BLaER1 (cell line): ENCODE data around the gene LILRB1.
"Not testable (repeated sequence)": the region's sequence is repeated elsewhere in the genome, so short reads cannot be mapped to it uniquely, and the experiment has no call there.

Experiments
- H3K27ac ChIP-seq: shearing (Covaris generic); formaldehyde crosslinking; 2 replicates; pipeline ENCODE4 v1.8.1; 2022
- H3K27me3 ChIP-seq: shearing (Covaris generic); formaldehyde crosslinking; 2 replicates; pipeline ENCODE4 v1.8.1; 2022
- H3K36me3 ChIP-seq: shearing (Covaris generic); formaldehyde crosslinking; 2 replicates; pipeline ENCODE4 v1.8.1; 2022
- H3K4me1 ChIP-seq: shearing (Covaris generic); formaldehyde crosslinking; 2 replicates; pipeline ENCODE4 v1.8.1; 2022
- H3K4me2 ChIP-seq: shearing (Covaris generic); formaldehyde crosslinking; 2 replicates; pipeline ENCODE4 v1.8.1; 2022
- H3K4me3 ChIP-seq: shearing (Covaris generic); formaldehyde crosslinking; 2 replicates; pipeline ENCODE4 v1.8.1; 2022
- H3K9ac ChIP-seq: shearing (Covaris generic); formaldehyde crosslinking; 2 replicates; pipeline ENCODE4 v1.8.1; 2022
- H3K9me3 ChIP-seq: shearing (Covaris generic); formaldehyde crosslinking; 2 replicates; pipeline ENCODE4 v1.8.1; 2022
- H4K20me1 ChIP-seq: shearing (Covaris generic); formaldehyde crosslinking; 2 replicates; pipeline ENCODE4 v1.8.1; 2022
- Cebpa-rat ChIP-seq: shearing (Covaris generic); IDR thresholded peaks from 2 replicates; pipeline ENCODE4 v1.8.1; 2022

The LILRB1 gene

GRCh38 chr19:54622431-54622830 lies 7.9 kb upstream of the LILRB1 start:
- Histone ChIP-seq H3K4me2 (peak overlapping the region; percentile 24), H3K9me3 (peaks cover 22% of the 10 kb centered on the region), H3K27me3 (no peaks in the 10 kb centered on the region)

GRCh38 chr19:54624234-54624633 lies 6.0 kb upstream of the LILRB1 start:
- Histone ChIP-seq H3K4me3 (peak overlapping the region; percentile 41), H3K9ac (peak overlapping the region; percentile 79), H3K4me1 (peaks cover 69% of the 10 kb centered on the region), H3K4me2 (peak overlapping the region; percentile 88), H3K27ac (peak overlapping the region; percentile 94), H3K9me3 (peaks cover 13% of the 10 kb centered on the region)
- H3K36me3 ChIP-seq, H4K20me1 ChIP-seq, H3K27me3 ChIP-seq: not testable (repeated sequence)

More at GRCh38 chr19:54622431-54622830, 7.9 kb upstream of the LILRB1 start:
- H3K27ac ChIP-seq = no peak overlapping the region
- no peak overlapping the region for H3K9ac ChIP-seq
- peaks cover 51% of the 10 kb centered on the region for H3K4me1 ChIP-seq
- TF ChIP-seq Cebpa-rat = no peak
- no peaks in the 10 kb centered on the region for H4K20me1 ChIP-seq
- H3K4me3 ChIP-seq = no peak overlapping the region
- H3K36me3 ChIP-seq = no peaks in the 10 kb centered on the region

GRCh38 chr19:54624934-54625730 lies 5.2 kb upstream of the LILRB1 start:
- Histone ChIP-seq H3K9ac (peak overlapping the region; percentile 79), H3K27ac (peak overlapping the region; percentile 98), H3K4me2 (peak overlapping the region; percentile 88), H3K4me3 (peak overlapping the region; percentile 41), H3K4me1 (peaks cover 78% of the 10 kb centered on the region), H3K9me3 (peaks cover 11% of the 10 kb centered on the region)
- H3K36me3 ChIP-seq, H4K20me1 ChIP-seq, H3K27me3 ChIP-seq: not testable (repeated sequence)

- Histone ChIP-seq H3K9ac (no peak overlapping the region), H3K36me3 (no peaks in the 10 kb centered on the region), H3K4me3 (no peak overlapping the region), H3K9me3 (peaks cover 6% of the 10 kb centered on the region), H3K4me1 (peaks cover 94% of the 10 kb centered on the region), H3K27ac (peak overlapping the region; percentile 73; the same call in 1 of the 2 replicates), H3K4me2 (peak overlapping the region; percentile 87), H4K20me1 (no peaks in the 10 kb centered on the region), H3K27me3 (no peaks in the 10 kb centered on the region)
- no peak for TF ChIP-seq Cebpa-rat
These were observed 3.5 kb upstream of the LILRB1 start for GRCh38 chr19:54626757-54627156.

GRCh38 chr19:54627912-54628311 lies 2.4 kb upstream of the LILRB1 start:
- Histone ChIP-seq H3K4me2 (peak overlapping the region; percentile 87), H3K4me1 (peaks cover 97% of the 10 kb centered on the region), H3K27ac (peak overlapping the region; percentile 73)
- H3K9me3 ChIP-seq, H4K20me1 ChIP-seq, H3K4me3 ChIP-seq, H3K9ac ChIP-seq, H3K36me3 ChIP-seq, H3K27me3 ChIP-seq: not testable (repeated sequence)

- peak overlapping the region; percentile 55 for H3K4me3 ChIP-seq
- H3K9me3 ChIP-seq = peaks cover 6% of the 10 kb centered on the region
- H3K27me3 ChIP-seq = no peaks in the 10 kb centered on the region
- peak overlapping the region; percentile 66 for H3K9ac ChIP-seq
- H3K4me2 ChIP-seq = peak overlapping the region; percentile 87
- H3K27ac ChIP-seq = peak overlapping the region; percentile 72
- no peaks in the 10 kb centered on the region for H4K20me1 ChIP-seq
- no peaks in the 10 kb centered on the region for H3K36me3 ChIP-seq
- H3K4me1 ChIP-seq = peaks cover 100% of the 10 kb centered on the region
- no peak for TF ChIP-seq Cebpa-rat
These were observed 498 bp downstream of the LILRB1 start for GRCh38 chr19:54630782-54631181.

GRCh38 chr19:54631489-54632337 lies 1.4 kb downstream of the LILRB1 start:
- peak overlapping the region; percentile 66; the same call in 1 of the 2 replicates for H3K9ac ChIP-seq
- H3K36me3 ChIP-seq, H3K9me3 ChIP-seq, H4K20me1 ChIP-seq, H3K27me3 ChIP-seq, H3K4me3 ChIP-seq: not testable (repeated sequence)
- peak overlapping the region; percentile 72 for H3K27ac ChIP-seq
- peaks cover 93% of the 10 kb centered on the region for H3K4me1 ChIP-seq
- peak overlapping the region; percentile 87 for H3K4me2 ChIP-seq

DNA sequence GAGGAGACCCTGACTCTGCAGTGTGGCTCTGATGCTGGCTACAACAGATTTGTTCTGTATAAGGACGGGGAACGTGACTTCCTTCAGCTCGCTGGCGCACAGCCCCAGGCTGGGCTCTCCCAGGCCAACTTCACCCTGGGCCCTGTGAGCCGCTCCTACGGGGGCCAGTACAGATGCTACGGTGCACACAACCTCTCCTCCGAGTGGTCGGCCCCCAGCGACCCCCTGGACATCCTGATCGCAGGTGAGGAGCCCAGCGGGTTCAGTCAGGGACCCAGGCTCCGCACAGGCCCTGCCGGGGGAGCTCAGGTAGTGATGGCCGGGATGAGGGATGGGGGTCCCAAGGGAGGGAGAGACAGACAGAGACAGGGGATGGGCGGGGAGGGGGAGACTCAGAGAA lies 2.2 kb downstream of the LILRB1 start:
- Histone ChIP-seq H3K4me1 (peaks cover 85% of the 10 kb centered on the region), H3K4me2 (peak overlapping the region; percentile 87)
- H3K27me3 ChIP-seq, H4K20me1 ChIP-seq, H3K36me3 ChIP-seq, H3K4me3 ChIP-seq, H3K9me3 ChIP-seq, H3K9ac ChIP-seq, H3K27ac ChIP-seq: not testable (repeated sequence)

DNA sequence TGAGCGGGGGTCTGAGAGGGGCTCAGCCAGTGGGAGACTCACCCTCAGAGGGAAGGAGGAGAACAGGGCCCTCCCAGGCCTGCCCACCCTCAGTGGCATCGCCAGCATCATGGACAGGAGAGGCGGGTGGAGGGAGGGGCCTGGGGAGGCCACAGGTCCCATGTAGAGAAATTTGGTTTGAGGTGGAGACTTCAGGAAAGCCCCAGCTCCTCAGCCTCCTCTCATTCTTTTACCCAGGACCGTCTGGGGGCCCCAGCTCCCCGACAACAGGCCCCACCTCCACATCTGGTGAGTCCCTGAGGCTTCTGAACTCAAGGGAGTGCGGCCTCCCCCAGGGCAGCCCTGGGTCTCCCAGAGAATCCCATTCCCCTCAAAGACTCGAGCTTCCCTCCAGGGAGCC lies 3.1 kb downstream of the LILRB1 start:
- peak overlapping the region; percentile 53 for H3K27ac ChIP-seq
- no peaks in the 10 kb centered on the region for H3K36me3 ChIP-seq
- H3K27me3 ChIP-seq = no peaks in the 10 kb centered on the region
- H4K20me1 ChIP-seq = no peaks in the 10 kb centered on the region
- H3K4me2 ChIP-seq = peak overlapping the region; percentile 59
- H3K4me3 ChIP-seq = no peak overlapping the region
- no peak for TF ChIP-seq Cebpa-rat
- no peaks in the 10 kb centered on the region for H3K9me3 ChIP-seq
- peaks cover 76% of the 10 kb centered on the region for H3K4me1 ChIP-seq
- H3K9ac ChIP-seq = peak overlapping the region; percentile 41; the same call in 1 of the 2 replicates

DNA sequence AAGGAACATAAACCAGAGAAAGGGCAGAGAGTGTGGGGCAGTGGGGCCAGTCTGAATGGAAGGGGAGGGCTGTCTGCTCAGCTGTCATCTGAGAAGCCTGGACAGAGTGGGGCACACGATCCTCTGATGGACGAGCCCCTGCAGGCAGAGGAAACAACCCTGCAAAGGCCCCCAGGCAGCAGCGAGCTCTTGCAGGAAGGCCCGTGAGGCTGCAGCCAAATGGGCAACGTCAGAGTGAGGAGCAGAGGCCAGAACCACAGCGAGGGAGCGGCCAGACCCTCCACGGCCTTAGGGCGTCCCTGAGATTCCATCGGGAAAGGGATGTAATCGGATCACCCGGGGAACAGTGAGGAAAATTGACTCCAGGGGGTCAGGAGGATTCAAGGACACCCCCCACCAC lies 5.8 kb downstream of the LILRB1 start:
- H3K4me2 ChIP-seq = peak overlapping the region; percentile 48; the same call in 1 of the 2 replicates
- H3K36me3 ChIP-seq = not testable (repeated sequence)

More for the DNA sequence above, 5.8 kb downstream of the LILRB1 start:
- H3K4me3 ChIP-seq, H3K27me3 ChIP-seq, H4K20me1 ChIP-seq, H3K9ac ChIP-seq, H3K27ac ChIP-seq, H3K9me3 ChIP-seq: not testable (repeated sequence)
- peaks cover 49% of the 10 kb centered on the region for H3K4me1 ChIP-seq
